ENCODE data around the gene BLOC1S6.

The BLOC1S6 gene

GRCh38 chr15:45606841-45607240 is 19.7 kb downstream of the BLOC1S6 start:
- Mint-ChIP-seq H3K9me3 (no peaks in the 10 kb centered on the region), H3K27ac (no peak overlapping the region), H3K4me3 (no peak overlapping the region), H3K4me1 (no peaks in the 10 kb centered on the region), H3K36me3 (peaks cover 14% of the 10 kb centered on the region), H3K27me3 (no peaks in the 10 kb centered on the region)
- DNase-seq: no peak
- CTCF ChIA-PET: interaction anchor here (0.6 to 1.4 kb wide), 2 partner anchors 148 to 176 kb away, joined by 3 to 9 read pairs; no protein-coding TSS in a partner anchor

DNA sequence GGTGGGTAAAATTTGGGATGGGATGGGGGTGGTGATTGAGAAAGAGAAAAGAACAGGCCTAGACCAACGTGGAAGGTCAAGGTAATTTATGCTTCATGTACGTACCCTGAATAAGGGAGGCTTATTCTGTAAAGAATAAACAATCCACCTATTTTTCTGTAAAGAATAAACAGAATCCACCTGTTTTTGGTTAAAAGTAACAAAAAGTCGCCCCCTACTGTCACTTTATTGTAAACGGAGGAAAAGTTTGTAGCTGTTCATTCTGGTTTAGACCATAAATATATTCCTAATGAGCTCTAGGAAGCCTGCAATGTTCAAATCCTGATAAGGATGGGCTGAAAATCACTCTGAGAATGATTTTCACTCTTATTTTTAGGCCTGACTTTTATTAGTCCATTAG is 24.1 kb downstream of the BLOC1S6 start:
- Mint-ChIP-seq H3K4me3 (no peak overlapping the region), H3K9me3 (no peaks in the 10 kb centered on the region), H3K36me3 (peaks cover 9% of the 10 kb centered on the region), H3K27ac (no peak overlapping the region), H3K27me3 (no peaks in the 10 kb centered on the region), H3K4me1 (peaks cover 9% of the 10 kb centered on the region)
- no peak for DNase-seq
- CTCF ChIA-PET: interaction anchor here (0.7 to 7.7 kb wide), 9 partner anchors 9 to 182 kb away, joined by 3 to 103 read pairs (median 6); partner anchors contain the start of gene BLOC1S6

- Mint-ChIP-seq H3K4me3 (no peak overlapping the region), H3K9me3 (no peaks in the 10 kb centered on the region), H3K27me3 (no peaks in the 10 kb centered on the region), H3K27ac (no peak overlapping the region), H3K4me1 (peaks cover 9% of the 10 kb centered on the region), H3K36me3 (peaks cover 7% of the 10 kb centered on the region)
- CTCF ChIA-PET: interaction anchor here (0.7 to 7.7 kb wide), 11 partner anchors 10 to 182 kb away, joined by 3 to 103 read pairs (median 8); partner anchors contain the start of genes BLOC1S6 and SQOR
- DNase-seq: no peak
Measured at GRCh38 chr15:45612790-45613415, 25.7 kb downstream of the BLOC1S6 start.

GRCh38 chr15:45616901-45617323 is 29.7 kb downstream of the BLOC1S6 start:
- Mint-ChIP-seq H3K27me3 (no peaks in the 10 kb centered on the region), H3K27ac (no peak overlapping the region), H3K4me3 (no peak overlapping the region), H3K9me3 (no peaks in the 10 kb centered on the region), H3K36me3 (no peaks in the 10 kb centered on the region), H3K4me1 (peaks cover 9% of the 10 kb centered on the region)
- CTCF ChIA-PET: interaction anchor here (0.9 to 1.5 kb wide), 2 partner anchors 158 to 188 kb away, joined by 3 read pairs; no protein-coding TSS in a partner anchor
- no peak for DNase-seq

DNA sequence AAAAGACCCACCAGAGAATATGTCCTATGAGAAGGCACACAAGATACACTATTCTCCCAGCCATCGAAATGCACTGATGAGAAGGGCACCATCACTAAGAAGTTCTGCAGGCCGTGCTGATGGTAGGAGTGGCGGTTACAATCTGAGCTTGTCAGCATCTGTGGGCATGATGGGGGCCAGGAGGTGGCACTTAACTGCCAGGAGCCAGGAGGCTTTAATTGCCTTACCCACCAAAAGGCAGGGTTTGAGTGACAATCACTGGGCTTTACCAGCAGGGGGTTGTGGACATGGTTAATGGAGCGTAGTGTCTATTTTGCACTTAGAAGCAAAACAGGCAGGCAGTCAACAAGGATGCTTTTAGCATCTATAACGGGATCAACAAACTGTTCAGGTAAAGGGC is 31.6 kb downstream of the BLOC1S6 start:
- peak; percentile 47 for DNase-seq
- Mint-ChIP-seq H3K36me3 (no peaks in the 10 kb centered on the region), H3K4me1 (peaks cover 3% of the 10 kb centered on the region), H3K4me3 (no peak overlapping the region), H3K27ac (no peak overlapping the region), H3K27me3 (peaks cover 13% of the 10 kb centered on the region), H3K9me3 (peaks cover 3% of the 10 kb centered on the region)
- CTCF ChIA-PET: no interaction called here

DNA sequence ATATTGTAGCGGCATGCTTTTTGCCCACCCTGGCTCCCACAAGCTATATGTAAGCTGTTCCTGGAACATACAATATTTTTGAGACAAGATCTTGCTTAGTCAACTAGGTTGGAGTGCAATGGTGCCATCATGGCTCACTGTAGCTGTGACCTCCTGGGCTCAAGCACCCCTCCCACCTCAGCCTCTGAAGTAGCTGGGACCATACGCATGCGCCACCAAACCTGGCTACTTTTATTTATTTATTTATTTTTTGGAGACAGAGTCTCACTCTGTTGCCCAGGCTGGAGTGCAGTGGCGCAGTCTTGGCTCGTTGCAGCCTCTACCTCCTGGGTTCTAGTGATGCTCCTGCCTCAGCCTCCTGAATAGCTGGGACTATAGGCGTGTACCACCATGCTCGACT is 41.0 kb downstream of the BLOC1S6 start:
- no peak overlapping the region for H3K27ac Mint-ChIP-seq
- H3K4me3 Mint-ChIP-seq: no peak overlapping the region
- CTCF ChIA-PET: interaction anchor here (1.2 kb wide), 1 partner anchor 14 kb away, joined by 3 read pairs; no protein-coding TSS in a partner anchor
- peaks cover 46% of the 10 kb centered on the region for H3K27me3 Mint-ChIP-seq
- H3K4me1 Mint-ChIP-seq: peaks cover 15% of the 10 kb centered on the region
- DNase-seq: no peak
- H3K9me3 Mint-ChIP-seq: peaks cover 14% of the 10 kb centered on the region
- peaks cover 2% of the 10 kb centered on the region for H3K36me3 Mint-ChIP-seq

DNA sequence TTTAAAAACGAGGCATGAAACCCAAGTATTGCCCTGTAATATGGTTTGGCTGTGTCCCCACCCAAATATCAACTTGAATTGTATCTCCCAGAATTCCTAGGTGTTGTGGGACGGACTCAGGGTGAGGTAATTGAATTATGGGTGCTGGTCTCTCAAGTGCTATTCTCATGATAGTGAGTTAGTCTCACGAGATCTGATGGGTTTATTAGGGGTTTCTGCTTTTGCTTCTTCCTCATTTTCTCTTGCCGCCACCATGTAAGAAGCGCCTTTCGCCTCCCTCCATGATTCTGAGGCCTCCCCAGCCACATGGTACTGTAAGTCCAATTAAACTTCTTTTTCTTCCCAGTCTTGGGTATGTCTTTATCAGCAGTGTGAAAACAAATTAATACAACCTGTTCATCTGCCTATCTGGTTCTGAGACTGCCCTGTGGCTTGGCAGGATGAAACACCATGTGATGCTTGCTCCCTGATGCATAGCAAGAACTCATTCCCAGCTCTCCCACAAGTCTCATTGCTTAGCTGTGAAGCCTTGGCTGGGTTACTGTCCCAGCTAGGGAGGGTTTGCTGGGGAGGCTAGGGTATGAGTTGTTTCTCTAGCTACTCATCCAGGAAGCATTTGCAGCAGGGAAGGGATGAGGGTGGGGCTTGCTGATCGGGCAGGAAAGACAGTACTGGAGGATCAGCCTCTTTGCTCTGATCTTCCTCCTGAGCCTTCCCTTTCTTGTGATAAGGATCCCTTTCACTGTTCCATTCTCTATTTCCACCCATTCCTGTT is 43.9 kb downstream of the BLOC1S6 start:
- H3K36me3 Mint-ChIP-seq: peaks cover 9% of the 10 kb centered on the region
- peaks cover 23% of the 10 kb centered on the region for H3K4me1 Mint-ChIP-seq
- CTCF ChIA-PET: interaction anchor here (0.6 to 0.8 kb wide), 2 partner anchors 18 to 107 kb away, joined by 3 to 6 read pairs; no protein-coding TSS in a partner anchor
- peaks cover 7% of the 10 kb centered on the region for H3K9me3 Mint-ChIP-seq
- peaks cover 30% of the 10 kb centered on the region for H3K27me3 Mint-ChIP-seq
- DNase-seq: no peak
- H3K4me3 Mint-ChIP-seq: no peak overlapping the region
- peak overlapping the region; percentile 38 for H3K27ac Mint-ChIP-seq

- CTCF ChIA-PET: interaction anchor here (0.6 kb wide), 1 partner anchor 108 kb away, joined by 3 read pairs; no protein-coding TSS in a partner anchor
- DNase-seq: no peak
- Mint-ChIP-seq H3K4me1 (peaks cover 24% of the 10 kb centered on the region), H3K4me3 (no peak overlapping the region), H3K36me3 (peaks cover 7% of the 10 kb centered on the region), H3K27ac (no peak overlapping the region), H3K9me3 (peaks cover 3% of the 10 kb centered on the region), H3K27me3 (peaks cover 28% of the 10 kb centered on the region)
Measured at GRCh38 chr15:45631776-45632175, 44.6 kb downstream of the BLOC1S6 start.

DNA sequence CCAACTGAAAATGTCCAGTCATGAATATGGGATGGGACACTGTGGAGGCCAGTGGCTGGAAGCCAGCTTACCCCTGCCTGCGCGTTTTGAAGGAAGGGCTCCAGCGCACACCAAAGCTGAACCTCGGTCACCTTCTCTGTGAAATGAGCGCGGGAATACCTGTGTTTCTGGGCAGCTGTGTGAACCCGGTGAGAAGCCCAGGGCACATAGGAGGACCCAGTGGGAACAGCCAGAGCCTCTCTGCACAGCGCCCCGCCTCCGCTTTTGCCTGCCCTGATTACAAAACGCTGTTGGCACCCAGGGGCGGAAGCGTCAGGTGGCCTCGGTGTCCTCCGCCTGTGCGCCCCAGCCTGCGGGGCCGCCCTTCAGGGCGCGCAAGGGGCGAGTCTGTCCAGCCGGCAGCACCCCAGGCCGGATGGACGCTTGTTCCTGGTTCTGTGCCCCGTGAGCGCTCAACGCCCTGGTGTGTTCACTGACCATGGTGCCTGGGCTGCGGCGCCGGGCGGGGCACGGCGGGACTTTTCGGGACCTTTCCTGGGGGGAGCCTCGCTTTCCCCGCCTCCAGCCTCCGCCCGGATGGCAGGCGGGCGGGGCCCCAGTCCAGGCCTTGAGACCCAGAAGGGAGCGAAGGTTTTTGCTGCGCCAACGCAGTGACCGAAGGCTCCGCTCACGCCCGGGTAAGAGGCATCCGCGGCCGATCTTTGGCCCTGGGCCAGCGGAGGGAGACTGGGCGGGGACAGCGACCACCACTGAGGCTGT is 47.4 kb downstream of the BLOC1S6 start, which contains the start of gene SQOR:
Gene SQOR, plus strand, starts transcription at position 598 of the 759 bp plus-strand sequence. CDS start 23,895 bp downstream, outside the sequence.
- Mint-ChIP-seq H3K27ac (peak within 1 kb of the TSS; percentile 94), H3K4me3 (peak within 1 kb of the TSS; percentile 100), H3K27me3 (peaks cover 13% of the 10 kb centered on the region), H3K36me3 (peaks cover 32% of the 10 kb centered on the region), H3K4me1 (peaks cover 52% of the 10 kb centered on the region), H3K9me3 (no peaks in the 10 kb centered on the region)
- peak; percentile 81 for DNase-seq
- CTCF ChIA-PET: interaction anchor here (1.0 to 3.5 kb wide), 5 partner anchors 13 to 205 kb away, joined by 3 to 21 read pairs (median 3); no protein-coding TSS in a partner anchor

DNA sequence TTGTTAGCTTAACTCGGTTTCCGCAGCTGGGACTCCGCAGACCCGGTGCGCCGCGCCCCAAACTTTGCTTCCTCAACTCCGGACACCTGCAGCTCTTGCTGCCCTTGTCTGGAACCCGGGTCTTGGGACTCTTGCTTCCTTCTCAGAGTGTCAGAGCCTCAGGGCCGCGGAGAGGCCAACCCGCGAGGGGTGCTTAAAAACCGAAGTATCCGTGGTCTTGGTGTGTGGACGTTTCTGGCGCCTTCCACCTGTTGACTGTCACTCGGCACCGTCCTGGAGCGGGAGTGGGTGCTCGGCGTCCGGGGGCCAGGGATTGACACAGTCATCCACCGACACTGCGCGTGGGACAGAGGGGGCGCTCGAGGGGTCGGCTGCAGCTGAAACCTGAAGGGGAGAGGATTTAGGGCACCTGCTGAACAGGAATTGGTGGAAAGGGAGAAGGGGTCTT is 48.0 kb downstream of the BLOC1S6 start:
- H3K36me3 Mint-ChIP-seq: peaks cover 38% of the 10 kb centered on the region
- peak overlapping the region; percentile 94 for H3K27ac Mint-ChIP-seq
- no peaks in the 10 kb centered on the region for H3K9me3 Mint-ChIP-seq
- CTCF ChIA-PET: interaction anchor here (1.3 to 3.5 kb wide), 3 partner anchors 22 to 206 kb away, joined by 3 to 21 read pairs (median 3); no protein-coding TSS in a partner anchor
- peaks cover 11% of the 10 kb centered on the region for H3K27me3 Mint-ChIP-seq
- peaks cover 58% of the 10 kb centered on the region for H3K4me1 Mint-ChIP-seq
- peak overlapping the region; percentile 100 for H3K4me3 Mint-ChIP-seq
- DNase-seq: peak; percentile 82

GRCh38 chr15:45635763-45636292 is 48.6 kb downstream of the BLOC1S6 start:
- peak overlapping the region; percentile 100 for H3K4me3 Mint-ChIP-seq
- no peak for DNase-seq
- H3K27ac Mint-ChIP-seq: peak overlapping the region; percentile 94
- H3K4me1 Mint-ChIP-seq: peaks cover 63% of the 10 kb centered on the region
- no peaks in the 10 kb centered on the region for H3K9me3 Mint-ChIP-seq
- CTCF ChIA-PET: interaction anchor here (1.3 to 3.5 kb wide), 3 partner anchors 23 to 206 kb away, joined by 3 to 21 read pairs (median 3); no protein-coding TSS in a partner anchor
- H3K36me3 Mint-ChIP-seq: peaks cover 43% of the 10 kb centered on the region
- H3K27me3 Mint-ChIP-seq: peaks cover 8% of the 10 kb centered on the region

- Mint-ChIP-seq H3K27me3 (peaks cover 4% of the 10 kb centered on the region), H3K4me1 (peaks cover 61% of the 10 kb centered on the region)
Measured at GRCh38 chr15:45637141-45637540, 50.0 kb downstream of the BLOC1S6 start.

GRCh38 chr15:45637552-45638033 is 50.4 kb downstream of the BLOC1S6 start:
- Mint-ChIP-seq H3K9me3 (no peaks in the 10 kb centered on the region), H3K4me1 (peaks cover 59% of the 10 kb centered on the region), H3K4me3 (peak overlapping the region; percentile 77), H3K27me3 (peaks cover under 1% of the 10 kb centered on the region), H3K36me3 (peaks cover 54% of the 10 kb centered on the region), H3K27ac (peak overlapping the region; percentile 95)
- peak; percentile 68 for DNase-seq
- CTCF ChIA-PET: interaction anchor here (2.3 kb wide), 1 partner anchor 24 kb away, joined by 8 read pairs; no protein-coding TSS in a partner anchor

More at GRCh38 chr15:45637141-45637540, 50.0 kb downstream of the BLOC1S6 start:
- no peak for DNase-seq
- Mint-ChIP-seq H3K27ac (peak overlapping the region; percentile 95), H3K4me3 (peak overlapping the region; percentile 77), H3K36me3 (peaks cover 51% of the 10 kb centered on the region), H3K9me3 (no peaks in the 10 kb centered on the region)
- CTCF ChIA-PET: interaction anchor here (0.9 to 2.3 kb wide), 2 partner anchors 24 to 180 kb away, joined by 4 to 8 read pairs; no protein-coding TSS in a partner anchor

Data from activated naive CD4-positive, alpha-beta T cell treated with anti-CD3 and anti-CD28 coated beads, Interleukin-2, amount 10 ng/mL, durations not matched to agents 7 days and 5 days (primary cell).